T-helper 2 cell (primary cell): ENCODE measurements around the gene SSU72.
"Not testable (repeated sequence)": the region's sequence is repeated elsewhere in the genome, so short reads cannot be mapped to it uniquely, and the experiment has no call there.

Source experiments
- DNase-seq, 5 experiments: peaks; one replicate each; pipeline versions ENCODE4 v3.0.0 to v3.0.0-alpha.2; 2012 to 2022

The SSU72 gene

DNA sequence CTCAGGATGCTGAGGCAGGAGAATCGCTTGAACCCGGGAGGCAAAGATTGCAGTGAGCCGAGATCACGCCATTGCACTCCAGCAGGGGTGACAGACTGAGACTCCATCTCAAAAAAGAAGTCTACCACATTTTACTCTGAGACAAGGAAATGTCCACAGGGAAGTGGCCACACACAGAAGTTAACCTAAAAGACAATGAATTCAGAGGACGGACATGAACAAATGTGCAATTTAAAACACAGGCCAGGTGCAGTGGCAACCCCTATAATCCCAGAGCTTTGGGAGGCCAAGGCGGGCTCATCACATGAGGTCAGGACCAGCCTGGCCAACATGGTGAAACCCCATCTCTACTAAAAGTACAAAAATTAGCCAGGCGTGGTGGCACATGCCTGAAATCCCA, 17.0 kb downstream of the SSU72 start:
- DNase-seq, result not testable (repeated sequence)

DNA sequence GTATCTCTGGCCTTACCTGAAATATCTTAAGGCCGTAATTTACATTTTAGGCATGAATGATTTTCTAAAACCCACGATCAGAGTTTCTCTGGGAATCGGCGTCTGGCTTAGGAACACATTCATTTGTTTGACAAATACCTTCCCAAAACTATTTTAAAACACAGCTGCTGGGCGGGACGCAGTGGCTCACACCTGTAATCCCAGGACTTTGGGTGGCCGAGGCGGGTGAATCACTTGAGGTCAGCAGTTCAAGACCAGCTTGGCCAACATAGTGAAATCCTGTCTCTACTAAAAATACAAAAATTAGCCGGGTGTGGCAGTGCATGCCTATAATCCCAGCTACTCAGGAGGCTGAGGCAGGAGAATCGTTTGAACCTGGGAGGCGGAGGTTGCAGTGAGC, 17.7 kb downstream of the SSU72 start:
- DNase-seq, result not testable (repeated sequence)

DNA sequence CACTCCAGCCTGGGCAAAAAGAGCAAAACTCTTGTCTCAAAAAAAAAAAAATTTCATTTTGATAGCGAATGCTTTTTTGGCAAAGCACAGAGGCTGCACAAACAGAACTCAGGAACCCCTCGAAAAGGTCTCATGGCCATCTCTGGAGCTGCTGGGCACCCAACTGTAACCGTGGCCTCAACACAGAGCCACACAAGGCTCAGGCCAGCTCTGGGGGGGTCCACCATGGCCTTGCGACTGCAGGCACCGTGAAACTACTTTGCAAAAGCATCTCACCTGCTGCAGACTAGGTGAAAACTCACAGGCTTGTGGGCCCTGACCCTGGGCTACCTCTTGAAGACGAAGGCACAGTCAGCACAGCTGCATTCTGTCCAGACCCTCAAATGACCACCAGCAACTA, 18.2 kb downstream of the SSU72 start:
- DNase-seq, result no peak

DNA sequence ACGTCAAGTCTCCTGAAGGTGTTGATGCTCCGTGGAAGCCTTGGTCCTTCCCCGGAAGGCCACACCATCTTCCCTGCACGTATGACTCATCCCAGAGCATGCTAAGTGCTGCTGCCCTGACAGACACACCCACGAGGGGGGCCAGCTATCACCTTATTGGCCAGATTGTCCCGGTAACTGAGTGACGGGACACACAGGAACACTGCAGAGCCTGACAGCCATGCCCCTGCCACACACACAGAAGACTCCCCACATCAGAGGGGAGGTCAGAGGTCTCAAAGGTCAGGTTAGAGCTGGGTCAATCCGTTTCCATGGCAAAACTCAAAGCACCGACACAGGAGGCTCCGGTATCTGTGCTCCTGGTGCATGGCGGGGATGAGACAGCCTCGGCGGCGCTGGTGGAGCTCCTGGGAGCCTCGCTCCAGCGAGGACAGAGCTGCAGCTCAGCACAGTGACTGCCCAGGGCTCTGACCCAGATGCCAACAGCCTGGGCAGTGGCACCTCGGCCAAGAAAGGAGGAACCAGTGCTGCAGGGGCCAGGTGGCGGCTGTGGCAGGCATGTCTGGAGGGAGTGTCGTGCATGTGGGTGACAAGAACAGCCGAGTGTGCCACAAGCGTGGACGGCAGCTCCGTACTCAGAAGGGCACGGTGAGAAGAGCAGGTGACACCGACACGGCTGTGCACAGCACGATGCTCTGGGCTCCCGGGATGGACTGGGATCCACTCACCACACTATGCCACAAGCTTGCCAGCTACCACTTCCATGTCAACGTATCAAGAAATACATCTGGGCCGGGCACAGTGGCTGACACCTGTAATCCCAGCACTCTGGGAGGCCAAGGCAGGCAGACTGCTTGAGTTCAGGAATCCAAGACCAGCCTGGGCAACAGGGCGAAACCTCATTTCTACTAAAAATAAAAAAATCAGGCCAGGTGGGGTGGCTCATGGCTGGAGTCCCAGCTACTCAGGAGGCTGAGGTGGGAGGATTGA, 19.4 kb downstream of the SSU72 start:
- no peak for DNase-seq

DNA sequence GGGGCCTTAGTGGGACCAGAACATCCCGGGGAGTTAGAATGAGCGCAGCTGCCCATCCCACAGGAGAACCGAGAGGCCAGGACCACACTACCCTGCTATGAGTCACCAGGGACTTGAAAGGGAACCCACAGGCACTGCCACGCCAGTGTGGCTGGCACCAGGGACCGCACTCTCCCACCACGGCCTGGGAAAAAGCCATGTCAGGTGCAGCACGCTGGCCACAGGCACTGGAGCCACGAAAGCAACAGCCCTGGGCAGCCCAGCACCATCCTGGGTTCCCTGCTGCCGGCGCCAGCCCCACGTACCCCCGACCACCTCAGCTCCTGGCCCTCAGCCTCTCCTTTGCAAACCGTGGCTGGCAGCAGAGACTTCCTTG, 20.1 kb downstream of the SSU72 start:
- DNase-seq, result no peak

DNA sequence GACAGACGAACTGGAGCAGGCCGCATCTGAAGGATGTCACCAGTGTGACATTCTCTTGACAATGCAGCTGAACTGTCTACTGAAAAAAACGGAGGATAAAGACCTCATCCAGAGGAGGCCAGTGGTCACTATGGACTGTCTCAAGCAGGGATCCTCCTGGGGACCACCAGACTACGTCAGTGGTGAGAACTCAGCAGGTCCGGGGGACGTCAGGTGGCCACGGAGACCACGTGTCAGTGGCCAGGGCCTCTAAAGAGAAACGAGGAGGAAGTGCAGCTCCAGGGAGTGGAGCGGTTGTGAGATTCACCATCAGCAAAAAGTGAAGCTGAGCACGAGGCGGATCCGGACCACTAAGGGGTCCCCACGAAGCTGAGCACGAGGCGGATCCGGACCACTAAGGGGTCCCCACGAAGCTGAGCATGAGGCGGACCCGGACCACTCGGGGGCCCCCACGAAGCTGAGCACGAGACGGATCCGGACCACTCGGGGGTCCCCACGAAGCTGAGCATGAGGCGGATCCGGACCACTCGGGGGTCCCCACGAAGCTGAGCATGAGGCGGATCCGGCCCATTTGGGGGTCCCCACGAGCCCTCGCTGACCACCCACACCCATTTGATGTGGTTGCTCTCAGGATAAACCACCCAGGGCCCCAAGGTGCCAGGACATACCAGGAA, 20.7 kb downstream of the SSU72 start:
- DNase-seq, result no peak

DNA sequence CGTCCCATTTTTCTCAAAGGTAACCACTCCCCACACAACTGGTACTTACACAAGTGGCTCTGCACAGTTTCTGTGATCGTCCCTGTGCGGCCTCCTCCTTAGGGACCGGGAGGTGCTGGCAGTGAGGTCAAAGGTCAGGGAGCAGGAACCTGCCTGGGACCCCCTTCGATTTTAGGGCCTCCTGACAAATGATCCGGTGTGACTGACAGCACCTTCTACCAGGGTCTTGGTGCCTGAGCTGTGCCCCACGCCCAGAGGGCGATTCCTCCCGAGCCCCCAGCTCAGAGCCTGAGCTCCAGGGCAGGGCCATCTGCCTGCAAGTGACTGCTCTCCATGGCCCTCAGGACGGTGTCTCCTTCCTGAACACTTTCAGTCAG, 22.4 kb downstream of the SSU72 start:
- DNase-seq, result no peak

DNA sequence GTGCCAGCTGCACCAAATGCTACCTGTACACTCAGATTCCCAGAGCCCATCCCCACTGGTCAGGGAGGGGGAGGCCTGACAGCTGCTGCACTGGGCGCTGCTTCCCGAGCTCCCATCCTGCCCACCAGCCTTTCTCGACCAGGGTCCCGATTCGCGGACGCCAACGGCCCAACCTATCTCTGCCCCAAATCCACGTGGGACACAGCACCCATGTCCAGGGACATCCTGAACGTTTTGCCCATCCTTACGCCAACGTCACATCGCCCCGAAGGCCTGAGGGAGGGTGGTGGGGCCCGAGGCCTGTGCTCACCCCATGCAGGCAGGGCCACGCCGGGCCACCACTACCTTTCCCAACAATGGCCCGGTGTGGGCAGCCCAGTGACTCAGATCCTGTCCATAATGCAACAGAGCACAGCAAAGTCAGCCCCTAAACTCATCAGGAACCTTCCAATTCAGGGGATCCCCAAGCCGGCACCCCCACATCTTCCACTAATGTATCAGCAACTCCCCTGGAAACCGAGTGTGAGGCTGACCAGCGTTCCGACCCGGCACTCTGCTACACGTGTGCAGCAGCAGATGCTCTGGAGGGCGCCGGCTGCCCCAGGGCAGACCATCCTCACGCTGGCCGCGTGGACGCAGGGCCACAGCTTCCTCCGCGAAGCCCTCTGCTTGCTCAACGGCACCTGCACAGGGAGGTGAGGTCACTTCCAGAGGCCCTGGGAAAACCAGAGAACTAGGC, 23.0 kb downstream of the SSU72 start:
- no peak for DNase-seq

DNA sequence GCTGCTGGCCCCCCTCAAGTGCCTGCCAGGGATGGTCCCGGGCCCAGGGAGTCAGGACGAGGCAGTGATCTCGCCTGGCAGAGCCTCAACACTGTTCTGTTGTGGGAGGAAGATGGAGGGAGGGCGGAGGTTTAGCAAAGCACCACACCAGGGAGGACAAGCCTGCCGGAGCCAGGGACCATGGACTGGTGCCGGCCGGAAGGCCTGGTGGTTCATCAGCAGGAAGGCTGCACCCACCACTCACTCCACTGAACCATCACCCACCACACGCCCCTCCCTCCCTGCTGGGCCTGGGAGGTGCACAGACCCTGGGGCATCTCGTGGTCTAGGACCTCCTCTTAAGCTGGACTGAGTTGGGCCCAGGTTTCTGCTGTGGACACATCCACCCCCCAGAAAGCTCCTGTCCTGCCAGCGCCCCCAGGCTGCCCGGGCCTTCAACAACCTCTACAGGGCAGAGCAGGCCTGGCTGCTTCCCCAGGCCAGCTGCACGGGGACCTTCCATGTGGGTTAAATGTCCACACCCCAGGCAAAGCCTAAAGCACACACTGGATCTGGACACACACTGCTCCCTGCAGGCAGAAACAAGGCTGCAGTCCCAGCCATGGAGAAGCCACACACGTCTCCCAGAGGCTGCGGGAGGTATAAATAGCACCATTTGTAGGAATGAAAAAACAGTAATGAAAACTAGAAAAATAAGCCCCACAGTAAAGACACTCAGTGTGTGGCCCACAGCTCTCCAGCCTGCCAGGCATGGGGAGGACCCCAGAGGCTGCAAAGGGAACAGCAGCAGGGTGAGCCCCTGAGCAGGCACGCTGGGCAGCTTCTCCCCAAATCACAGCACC, 23.9 kb downstream of the SSU72 start:
- no peak for DNase-seq

DNA sequence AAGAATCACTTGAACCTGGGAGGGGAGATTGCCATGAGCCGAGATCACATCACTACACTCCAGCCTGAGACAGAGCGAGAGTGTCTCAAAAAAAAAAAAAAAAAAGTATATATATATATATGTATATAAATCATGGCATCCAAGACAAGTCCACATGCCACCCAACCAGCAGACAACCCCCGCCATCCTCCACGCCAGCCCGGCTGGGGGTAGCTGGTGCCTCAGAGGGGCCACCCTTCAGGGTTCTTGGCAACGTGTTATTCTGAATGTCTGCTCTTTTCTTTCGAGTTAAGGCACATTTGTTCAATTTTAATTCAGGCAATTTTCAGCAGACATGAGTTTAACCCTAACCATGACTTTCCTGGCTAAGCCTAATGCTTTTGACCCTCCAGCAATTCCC, 24.6 kb downstream of the SSU72 start:
- DNase-seq, result no peak

DNA sequence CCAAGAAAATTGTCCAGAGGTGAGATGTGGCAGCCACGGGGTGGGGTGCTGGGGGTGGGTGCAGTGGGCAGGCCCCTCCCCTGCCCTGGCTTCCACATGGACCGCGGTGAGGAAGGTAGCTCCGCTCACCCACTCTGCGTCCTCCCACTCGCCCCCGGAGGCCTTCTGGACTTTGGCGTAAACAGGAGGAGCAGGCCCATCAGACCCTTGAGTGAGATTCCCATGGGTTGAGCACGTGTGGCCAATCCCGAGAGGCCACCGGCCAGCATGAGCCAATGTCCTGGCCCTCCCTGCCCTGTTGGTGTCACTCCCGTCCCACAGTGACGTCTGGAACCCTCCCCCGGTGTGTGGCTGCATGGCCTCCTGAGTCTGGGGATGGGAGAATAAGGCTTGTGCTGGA, 26.1 kb downstream of the SSU72 start:
- no peak for DNase-seq

DNA sequence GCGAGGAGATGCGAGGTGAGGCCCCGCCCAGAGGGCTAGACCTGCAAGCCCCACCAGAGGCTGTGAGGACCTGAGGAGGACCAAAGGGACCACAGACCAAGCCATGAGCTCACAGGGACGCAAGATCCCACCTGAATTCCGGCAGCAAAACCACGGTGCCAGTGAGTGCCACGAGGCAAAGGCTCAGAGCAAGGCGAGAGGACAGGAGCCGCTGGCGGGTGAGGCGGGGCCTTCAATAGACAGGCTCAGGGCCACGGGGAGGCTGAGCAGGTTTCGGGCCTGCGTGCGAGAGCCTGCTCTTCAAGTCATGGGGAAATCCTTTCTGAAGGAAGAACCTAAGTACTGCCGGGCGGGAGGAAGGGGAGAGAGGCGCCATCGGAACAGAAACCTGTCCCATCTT, 27.2 kb downstream of the SSU72 start:
- no peak for DNase-seq

DNA sequence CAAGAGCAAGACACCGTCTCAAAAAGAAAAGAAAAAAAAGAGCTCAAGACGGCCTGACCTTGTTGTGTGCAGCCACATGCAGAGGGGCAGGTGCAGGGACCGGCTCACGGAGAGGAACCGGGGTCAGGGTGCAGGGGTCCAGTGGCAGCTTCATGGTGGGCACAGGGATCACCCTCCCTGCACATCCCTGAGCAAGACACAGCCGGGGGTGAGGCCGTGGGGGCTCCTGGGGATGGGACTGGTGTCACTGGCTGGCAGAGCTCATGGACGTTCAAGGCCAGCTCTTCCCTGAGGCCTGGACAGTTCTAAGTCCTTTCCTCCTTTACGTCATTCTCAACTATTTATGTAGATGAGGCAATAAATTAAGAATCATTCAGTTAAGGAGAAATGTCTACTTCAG, 27.7 kb downstream of the SSU72 start:
- no peak for DNase-seq

DNA sequence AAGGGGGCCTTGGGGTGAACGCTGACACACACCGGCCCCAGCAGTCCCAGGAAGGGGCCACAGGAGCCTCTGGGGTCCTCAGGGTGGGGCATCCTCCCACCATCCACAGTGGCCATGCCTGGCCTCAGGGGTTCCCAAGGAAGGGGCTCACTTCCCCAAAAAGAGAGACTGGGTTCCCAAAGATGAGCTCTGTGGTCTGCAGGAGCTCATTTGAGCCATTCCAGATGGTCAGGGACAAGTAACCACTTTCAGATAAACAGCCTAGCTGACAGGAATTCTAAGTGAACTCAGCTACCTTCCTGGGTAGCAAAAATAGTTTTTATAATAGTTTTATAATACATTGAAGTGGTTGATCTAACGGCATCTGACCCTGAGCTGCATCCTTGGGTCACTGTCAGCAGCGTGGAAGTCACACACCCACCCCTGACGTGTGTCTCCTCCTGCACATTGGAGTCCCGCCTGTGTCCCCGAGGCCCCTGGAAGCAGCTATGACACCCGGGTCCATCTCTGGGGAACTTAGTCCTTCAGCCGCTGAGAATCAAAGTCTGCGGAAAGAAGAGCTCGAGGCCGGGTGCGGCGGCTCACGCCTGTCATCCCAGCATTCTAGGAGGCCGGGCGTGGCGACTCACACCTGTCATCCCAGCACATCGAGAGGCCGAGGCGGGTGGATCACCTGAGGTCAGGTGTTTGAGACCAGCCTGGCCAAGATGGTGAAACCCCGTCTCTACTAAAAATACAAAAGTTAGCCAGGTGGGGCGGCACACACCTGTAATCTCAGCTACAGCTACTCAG, 28.5 kb downstream of the SSU72 start:
- no peak for DNase-seq

DNA sequence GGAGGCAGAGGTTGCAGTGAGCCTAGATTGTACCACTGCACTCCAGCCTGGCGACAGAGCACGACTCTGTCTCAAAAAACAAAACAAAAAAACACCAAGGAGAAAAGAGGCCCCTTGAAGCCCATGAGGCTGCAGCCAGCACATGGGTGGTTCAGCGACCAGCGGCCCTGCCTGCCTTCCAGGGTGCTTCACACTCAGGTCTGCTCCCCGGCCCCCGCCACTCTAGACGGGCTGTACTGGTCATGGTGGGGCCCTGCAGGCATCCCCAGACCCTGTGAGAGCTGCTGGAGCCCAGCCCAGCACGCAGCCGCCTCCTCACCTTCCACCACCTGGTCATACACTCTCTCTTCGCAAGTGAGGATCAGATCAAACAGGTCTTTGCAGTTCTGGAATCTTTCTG, 30.1 kb downstream of the SSU72 start:
- DNase-seq, result no peak

DNA sequence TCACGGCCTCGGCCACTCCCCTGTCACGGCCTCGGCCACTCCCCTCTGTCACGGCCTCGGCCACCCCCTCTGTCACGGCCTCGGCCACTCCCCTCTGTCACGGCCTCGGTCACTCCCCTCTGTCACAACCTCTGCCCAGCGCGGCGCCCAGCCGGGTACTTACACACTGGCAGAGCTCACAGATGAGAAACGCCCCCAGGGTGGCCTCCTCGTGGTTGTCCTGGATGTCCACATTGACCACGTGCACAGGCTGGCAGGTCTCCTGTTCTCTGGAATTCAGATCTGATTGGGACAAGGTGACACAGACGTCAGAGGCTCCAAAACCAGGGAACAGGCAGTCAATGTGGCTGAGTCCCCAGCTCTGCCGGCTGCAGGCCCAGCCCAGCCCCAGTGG, 31.0 kb downstream of the SSU72 start:
- no peak for DNase-seq

DNA sequence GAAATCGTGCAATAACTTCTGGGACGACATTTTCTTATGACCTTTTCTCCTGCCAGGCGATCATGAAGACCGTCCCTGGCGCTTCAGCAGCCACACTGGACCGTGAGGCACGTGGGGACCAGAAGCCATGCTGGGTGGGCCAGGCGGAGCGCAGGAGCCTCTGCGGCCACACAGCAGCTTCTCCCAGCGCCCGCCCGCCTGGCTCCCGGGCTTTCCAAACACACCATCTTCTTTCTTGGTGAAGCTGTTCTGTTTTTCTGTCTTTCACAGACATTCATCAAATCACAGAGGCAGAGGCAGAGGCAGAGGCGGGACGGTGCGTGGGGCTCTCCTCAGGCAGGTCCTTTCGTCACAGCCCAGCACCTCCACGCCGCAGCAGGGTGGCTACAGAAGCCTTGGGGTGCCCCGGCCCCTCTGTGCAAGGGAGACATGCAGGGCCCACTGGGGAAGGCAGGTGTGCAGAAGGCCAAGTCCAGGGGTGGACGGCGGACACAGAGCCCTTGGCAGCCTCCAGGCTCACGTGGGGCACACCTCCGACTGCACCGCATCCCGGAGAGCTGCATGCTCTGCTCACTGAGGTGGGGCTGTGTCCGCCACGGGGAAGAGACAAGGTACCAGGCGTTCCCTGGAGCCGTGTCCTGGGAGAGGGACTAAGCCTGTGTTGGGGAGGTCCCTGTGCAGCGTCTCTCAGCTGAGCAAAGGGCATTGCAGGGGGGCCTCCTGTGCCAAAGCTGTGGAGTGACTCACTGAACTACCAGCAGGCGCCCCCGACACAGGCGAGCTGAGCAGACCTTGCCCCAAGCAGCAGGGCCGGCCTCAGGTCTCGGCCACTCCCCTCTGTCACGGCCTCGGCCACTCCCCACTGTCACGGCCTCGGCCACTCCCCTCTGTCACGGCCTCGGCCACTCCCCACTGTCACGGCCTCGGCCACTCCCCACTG, 31.6 kb downstream of the SSU72 start:
- no peak for DNase-seq

DNA sequence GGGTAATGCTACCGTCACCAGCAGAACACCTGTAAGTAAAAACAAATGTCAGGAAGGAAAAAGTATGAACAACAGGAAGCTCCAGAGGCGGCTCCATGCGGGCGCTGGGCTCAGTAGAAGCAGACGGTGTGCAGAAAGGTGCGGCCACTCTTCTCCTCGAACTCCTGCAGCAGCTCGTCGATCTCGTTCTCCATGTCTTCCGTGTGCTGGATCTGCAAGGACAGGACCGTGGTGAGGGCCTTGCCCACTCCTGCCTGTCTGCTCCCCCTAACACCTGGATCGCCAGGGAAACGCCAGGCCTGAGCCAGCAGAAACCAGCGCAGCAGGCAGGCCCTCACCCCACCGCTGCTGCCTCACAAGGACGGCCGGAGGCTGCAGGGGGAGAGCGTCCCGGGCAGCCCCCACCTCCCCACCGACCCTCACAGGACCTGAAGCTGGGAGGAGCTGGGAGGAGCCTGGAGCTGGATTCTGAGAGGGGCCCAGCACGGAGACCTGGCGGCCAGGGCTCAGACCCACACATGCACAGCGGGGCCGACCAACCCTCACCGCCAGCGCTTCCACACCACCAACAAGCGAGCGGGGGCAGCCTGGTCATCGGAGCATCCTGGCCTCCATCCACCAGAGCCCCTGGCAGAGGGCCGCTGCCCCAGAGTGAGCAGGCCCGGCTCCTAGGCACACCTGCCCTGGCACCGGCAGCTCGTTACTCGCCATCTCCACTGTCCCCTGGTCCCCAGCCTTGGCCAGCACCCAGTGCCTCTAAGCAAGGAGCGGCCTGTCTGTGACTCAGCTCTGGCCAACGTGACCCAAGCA, 32.5 kb downstream of the SSU72 start:
- DNase-seq, result no peak

DNA sequence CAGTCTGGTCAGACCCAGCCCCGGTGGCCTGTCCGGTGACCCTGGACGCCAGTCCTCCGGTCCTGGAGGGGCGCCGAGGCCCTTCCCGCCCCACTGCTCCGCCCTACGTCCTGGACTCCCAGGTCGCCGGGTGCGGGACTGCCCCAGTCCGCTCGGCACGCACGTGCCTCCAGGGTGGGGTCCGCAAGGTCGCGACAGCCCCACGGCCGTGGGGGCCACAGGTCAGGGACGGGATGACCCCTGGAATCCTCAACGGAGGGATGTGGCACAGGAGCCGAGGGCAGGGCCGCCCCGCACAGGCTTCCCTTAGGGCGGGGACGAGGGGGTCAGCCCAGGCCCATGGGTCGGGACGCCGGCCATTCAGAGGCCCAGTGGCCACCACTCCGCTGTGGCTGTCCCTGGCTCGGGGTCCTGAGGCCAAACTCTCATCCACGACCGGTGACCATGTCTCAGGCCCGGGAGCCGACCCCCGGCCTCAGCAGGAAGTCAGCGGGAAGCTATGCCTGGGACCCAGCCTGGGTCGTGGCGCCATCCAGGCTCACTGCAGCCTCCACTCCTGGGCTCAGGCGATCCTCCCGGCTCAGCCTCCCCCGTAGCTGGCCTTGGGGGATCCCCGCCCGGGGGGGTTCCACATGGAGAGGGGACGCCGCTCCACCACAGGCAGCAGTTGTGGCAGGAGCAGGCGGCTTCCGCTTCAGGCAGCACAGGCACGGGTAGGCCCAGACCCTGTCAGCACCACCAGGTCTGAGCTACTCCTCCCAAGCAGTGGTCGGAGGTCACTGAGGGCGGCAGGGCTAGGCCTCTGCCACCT, 33.6 kb downstream of the SSU72 start:
- DNase-seq, result no peak
